HG03354 (cell line): ENCODE results near the gene HIVEP3.

Experiments
- ATAC-seq: cut with Tn5 transposase; IDR thresholded peaks from one replicate; pipeline ENCODE4 v1.9.1; 2021; ENCODE audit warnings: mild to moderate bottlenecking; ENCODE audit not compliant: unreplicated experiment, poor library complexity, severe bottlenecking

HIVEP3 gene

DNA sequence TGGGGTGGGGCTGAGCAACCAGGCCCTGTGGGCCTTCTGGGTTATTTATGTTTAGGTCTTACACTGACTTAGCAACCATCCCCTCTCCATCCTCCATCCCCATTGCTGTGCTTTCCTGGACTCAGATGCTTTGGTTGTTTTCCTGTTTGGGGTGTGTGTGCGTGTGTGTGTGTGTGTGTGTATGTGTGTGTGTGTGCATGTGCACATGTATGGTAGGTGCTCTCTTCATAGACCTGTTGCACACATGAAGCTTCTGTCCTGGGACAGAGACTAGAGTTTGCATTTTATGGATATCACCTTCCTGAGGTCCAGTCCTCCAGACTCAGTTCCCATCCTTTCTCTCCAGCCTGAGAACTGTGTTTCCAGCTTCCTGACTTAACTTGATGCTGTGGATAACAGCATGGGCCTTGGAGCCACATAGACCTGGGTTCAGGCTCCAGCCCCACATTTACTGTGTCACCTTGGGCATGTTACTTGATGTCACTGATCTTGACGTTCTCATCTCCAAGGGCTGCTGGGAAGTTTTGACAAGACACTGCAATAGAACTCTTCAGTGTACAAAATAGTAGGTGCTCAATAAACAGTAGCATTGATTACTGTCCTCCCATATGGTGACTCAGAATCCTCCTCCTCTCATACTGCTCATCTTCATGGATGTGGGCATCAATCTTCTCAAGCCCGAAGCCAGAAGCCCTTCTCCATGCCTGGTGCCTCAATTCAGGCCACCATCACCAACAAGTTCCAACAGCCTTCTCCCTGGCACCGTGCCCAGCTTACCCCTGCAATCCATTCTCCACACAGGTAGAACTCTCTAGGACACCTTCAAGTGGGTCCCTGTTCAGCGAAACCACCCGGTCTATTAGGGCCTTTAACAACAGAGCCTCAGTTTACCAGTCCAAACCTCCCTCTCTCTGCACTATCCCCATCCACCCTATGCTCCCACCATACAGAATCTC, 252.5 kb downstream of the HIVEP3 start:
- no peak for ATAC-seq

- no peak for ATAC-seq
These were observed 253.7 kb downstream of the HIVEP3 start for GRCh38 chr1:41664861-41665640.

GRCh38 chr1:41663671-41664400, 254.9 kb downstream of the HIVEP3 start:
- ATAC-seq = no peak

DNA sequence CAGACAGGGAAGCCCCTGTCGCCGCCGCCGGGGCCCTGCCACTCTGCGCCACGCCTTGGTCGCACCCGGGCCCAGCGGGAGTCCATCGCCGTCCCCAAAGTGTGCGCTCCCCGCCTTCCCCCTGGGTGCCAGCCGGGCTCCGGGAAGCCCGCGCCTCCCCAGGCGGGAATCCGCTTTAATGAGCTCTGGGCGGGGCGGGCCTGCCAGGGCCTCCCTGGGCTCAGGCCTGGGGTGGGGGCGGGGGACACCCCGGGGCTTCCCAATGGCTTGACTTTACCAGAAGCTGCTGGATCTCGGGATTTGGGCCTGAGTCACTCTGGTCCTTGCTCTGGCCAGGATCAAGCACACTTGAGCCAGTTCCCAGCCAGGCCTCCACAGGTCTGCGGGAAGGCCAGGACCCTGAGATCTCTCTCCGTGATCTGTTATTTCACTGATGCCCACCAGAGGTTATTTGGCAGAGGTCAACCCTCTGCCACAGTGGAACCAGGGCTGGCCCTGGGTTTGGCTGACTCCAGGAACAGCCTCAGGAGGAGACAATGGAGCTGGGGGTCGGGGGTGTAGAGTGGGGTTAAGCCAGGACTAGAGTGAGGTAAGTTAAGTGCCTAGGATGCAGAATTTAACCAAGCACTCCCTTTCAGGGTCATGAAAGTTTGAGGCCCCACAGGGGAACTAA, 255.8 kb downstream of the HIVEP3 start:
- peak; percentile 9 for ATAC-seq

DNA sequence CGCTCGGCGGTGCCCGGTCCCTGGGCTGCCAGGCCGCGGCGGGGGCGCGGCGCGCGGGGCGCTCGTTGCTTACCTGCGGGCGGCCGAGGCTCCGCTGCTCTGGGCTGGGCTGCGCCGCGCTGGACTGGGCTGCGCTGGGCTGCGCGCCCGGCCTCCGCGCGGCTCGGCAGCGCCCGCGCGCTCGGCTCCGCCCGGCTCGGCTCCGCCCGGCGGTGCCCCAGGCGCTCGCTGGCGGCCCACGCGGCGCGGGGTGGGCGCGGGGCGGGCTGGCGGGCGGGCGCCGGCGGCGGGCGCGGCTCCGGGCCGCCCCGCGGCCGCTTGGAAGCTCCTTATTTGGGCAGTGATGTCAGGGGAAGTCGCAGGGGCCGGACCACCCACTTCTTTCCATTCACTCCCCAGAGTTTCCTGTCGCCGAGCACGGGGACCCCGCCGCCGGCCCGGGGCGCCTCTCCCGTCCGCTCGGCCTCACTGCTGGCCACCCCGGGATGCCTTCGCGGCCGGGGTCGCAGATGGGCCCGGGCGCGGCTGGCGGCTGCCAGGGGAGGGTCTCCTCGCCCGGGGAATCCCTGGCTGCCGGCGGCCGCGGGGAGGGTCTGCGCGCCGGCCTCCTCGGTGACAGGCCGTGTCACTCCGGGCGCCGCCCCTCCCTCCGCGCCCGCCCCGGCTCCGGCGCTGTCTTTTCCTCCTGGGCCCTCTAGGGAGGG, 256.5 kb downstream of the HIVEP3 start:
- ATAC-seq = peak; percentile 69

GRCh38 chr1:41661428-41662060, 257.2 kb downstream of the HIVEP3 start:
- ATAC-seq = peak; percentile 17

DNA sequence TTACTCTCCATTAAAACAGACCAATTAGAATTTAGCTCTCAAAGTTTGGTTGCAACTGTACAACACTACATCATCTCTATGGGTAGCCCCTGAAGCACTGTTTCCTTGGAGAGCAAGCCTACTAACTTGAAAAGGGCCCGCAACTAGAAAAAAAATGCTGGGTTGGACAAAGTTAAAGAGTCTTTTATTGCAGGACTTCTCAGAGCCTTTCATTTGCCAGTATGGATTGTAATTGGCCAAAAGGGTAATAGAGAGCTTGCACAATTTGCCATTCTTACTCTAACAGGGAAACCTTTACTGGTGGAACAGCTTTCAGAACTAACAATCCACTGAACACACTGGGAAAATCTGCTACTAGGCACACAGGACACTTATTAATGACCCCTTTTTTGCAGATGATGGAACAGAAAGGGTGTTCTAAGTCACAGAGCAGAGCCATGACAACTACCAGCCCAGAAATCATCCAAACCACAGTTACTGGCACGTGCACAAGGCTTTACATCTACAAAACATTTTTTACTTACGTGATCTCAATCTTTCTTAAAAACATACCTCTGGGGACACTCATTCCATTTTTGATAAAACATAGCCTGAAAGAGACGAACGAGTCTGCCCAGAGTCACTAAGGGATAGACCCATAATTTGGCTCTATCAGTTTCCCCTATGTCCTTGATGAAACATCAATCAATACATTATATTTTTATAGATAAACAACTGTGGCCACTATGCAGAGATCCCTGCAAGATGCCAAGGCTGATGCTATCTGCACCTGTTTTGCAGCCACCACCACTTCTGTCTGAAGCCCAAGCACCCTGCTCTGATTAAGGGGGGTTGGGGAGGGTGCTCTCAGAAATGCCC, 257.9 kb downstream of the HIVEP3 start:
- no peak for ATAC-seq

GRCh38 chr1:41659903-41660302, 258.8 kb downstream of the HIVEP3 start:
- ATAC-seq = no peak

DNA sequence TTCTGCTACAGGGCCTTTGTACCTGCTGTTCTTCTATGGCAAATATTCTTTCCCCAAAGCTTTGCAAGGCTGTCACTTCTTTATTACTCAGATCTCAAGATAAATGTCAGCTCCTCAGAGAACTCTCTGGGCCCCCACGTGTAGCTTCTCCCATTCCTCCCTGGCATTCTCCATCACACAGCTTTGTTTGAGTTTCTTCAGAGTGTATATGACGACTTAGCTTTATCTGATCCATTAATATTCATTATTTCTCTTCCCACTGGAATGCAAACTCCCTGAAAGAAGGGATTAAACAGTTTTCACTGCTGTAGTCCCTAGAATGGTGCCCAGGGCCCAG, 259.6 kb downstream of the HIVEP3 start:
- no peak for ATAC-seq

DNA sequence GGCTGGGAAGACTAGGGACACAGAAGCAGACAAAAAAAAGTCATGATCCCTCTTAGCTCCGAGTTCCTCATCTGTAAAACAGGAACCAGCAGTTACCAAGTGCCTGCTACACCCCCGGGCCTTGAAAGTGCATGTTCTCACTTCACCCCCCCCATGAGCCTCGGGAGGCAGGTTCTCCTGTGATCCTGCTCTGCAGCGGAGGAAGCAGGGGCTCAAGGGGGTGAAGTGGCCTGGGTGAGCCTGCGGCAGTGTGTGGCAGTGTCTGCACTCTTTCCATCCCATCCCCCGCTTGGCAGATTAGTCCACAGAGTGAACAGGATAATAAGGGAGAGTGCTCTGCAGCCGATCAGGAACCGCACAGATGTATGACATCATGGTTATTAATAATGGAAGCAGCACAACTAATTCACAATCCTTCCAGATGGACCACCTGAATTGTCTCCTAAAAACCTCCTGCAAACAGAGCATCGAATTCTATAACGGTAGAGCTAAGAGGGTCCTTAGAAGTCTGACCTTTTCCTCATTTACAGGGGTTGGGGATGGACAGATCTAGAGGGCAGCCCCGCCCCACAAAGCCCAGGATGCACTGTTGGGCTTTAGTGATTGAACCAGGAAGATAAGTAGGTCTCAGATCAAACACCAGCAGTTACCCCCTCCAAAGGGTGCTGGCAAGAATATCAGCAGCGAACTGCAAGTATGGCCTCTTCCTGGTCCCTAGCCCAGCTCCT, 260.1 kb downstream of the HIVEP3 start:
- no peak for ATAC-seq

DNA sequence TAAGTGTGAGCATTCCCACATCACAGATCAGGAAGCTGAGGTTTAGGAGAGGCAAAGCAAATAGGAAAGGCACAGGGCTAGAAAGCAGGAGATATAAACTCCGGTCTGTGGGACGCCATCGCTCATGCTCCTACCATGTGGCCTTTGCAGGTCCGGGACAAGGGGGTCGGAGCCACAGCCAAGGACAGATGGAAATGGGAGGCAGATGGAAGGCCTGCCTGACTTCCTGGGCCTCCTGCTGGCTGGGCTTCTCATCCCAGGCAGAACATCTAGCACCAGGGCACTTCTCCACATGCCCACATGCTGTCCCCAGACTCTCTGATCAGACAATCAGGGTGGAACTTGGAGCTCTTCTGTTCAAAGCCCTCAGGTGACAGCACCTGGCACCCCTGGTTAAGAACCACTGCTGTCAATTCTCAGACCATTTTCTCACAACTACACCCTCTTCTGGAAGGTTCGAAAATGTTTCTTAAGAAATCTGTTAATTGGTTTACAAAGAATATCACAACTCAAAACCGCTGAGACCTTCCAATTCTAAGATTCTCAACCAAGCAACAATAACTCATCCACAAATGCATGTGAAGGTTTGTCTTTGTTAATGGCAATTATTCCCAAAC, 260.9 kb downstream of the HIVEP3 start:
- no peak for ATAC-seq

DNA sequence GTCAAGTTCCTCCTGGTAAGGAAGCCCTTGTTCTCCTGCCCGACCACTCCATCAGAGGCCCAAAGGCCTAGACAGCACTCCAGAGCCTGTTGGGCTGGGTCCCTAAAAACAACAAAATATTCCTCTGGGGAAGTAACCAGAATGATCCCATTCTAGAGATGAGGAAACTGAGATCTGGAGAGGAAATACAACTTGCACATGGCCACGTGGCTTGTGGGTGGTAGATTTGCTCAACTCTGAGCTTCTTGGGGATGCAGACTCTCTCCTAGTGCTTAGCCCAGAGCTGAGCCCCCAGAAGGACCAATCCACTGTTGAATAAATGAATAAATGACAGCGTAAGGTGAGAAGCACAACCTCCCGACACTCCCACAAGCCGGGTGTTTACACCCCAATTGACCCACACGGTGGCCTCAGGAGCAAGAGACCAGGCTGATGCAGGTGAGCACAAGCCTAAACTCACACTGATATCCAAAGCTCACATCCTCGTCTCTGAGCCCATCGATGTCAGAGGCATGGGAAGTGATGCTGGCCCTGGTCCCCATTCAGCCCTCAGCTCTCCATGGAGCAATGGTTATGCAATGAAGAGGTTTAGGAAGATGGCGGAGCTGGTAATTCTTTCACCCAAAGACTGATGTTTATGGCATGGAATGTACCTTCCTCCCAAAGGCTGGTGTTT, 261.8 kb downstream of the HIVEP3 start:
- ATAC-seq = no peak

- ATAC-seq = no peak
These were observed 262.7 kb downstream of the HIVEP3 start for GRCh38 chr1:41656068-41656467.

DNA sequence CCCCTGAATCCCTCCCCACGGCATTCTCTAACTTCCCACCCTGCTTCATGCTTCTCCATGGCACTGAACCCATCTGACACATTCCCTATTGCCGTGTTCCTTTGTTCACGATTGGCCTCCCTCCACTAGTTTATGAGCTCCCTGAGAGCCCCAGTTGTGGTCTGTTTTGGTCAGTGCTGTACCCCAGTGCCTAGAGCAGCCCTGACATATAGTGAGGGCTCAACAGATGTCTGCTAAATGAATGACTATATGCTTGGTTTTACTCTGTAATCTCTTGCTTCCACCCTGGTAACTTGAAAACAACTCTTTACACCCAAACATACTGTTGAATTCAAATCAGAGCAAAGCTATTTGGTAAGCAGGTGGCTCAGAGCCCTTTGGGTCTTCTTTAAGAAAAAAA, 263.1 kb downstream of the HIVEP3 start:
- no peak for ATAC-seq

DNA sequence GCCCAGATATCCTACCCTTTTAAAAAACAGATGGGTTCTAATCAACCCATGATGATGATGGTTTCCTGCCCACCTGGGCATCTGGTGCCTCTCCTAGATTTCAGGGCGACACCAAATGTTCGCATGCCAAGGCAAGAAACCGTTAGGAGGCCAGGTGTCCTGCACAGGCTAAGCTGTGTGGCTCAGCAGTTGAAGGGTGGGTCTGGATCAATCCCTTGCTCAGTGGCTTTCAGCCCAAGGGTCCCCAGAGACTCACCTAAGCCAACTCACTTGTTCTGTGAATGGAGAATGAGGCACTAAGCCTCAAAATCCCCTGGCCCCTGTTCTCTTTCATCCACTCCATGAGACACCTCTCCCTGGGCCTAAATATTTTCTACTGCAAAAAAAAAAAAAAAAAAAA, 265.1 kb downstream of the HIVEP3 start:
- no peak for ATAC-seq
